GM06990 (cell line): ENCODE data around the gene ZNF19.

Experiments used
- DNase-seq: peaks from one replicate; pipeline ENCODE4 v3.0.0-alpha.2; 2011; ENCODE audit not compliant: insufficient read length; ENCODE audit errors: extremely low read depth
- H3K27me3 ChIP-seq: replicated peaks from 2 replicates; pipeline ENCODE4 v1.6.0; 2011; ENCODE audit warnings: low read length; ENCODE audit not compliant: control insufficient read depth, insufficient read depth
- H3K36me3 ChIP-seq: 2 replicates; pipeline ENCODE4 v1.5.1; 2011; ENCODE audit warnings: low read length; ENCODE audit not compliant: control insufficient read depth, insufficient read depth
- H3K4me3 ChIP-seq: replicated peaks from 2 replicates; pipeline ENCODE4 v1.5.1; 2011; ENCODE audit warnings: low read depth, mild to moderate bottlenecking, control low read depth, low read length
- TF ChIP-seq, protein P1 (sequence below): IDR thresholded peaks from 2 replicates; pipeline ENCODE4 v1.5.1; 2011; ENCODE audit warnings: low read length, control low read depth, mild to moderate bottlenecking, inconsistent platforms; ENCODE audit not compliant: insufficient read depth, poor library complexity, severe bottlenecking

ZNF19 gene

DNA sequence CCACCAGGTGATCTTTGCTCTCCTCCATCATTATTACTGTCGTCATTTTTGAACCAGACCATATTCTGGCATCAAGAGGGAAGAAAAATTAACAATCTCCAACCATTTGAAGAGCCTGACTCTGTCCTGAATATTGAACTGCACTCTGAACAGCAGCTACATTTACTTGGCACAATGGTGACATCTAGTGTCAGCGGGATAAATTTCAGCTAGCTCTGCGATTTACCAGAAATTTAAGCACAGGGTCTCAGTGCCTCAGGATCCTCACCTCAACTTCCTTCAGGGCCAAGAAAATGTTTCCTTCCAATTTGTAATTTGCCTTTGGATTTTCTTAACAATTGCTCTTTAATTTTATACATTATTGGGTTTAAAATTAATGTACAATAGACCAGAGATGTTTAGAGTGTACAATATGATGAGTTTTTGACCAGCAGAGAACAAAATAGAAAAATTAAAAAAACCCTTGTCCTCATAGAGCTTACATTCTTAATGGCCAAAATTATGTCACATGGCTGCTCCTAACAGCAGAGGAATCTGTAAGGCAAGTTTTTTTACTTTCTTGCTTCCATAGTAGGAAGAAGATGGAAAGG is 10.7 kb upstream of the ZNF19 start:
- peak; percentile 13 for DNase-seq
- no peaks in the 10 kb centered on the region for H3K36me3 ChIP-seq
- no peak overlapping the region for H3K4me3 ChIP-seq
- TF ChIP-seq, protein P1, sequence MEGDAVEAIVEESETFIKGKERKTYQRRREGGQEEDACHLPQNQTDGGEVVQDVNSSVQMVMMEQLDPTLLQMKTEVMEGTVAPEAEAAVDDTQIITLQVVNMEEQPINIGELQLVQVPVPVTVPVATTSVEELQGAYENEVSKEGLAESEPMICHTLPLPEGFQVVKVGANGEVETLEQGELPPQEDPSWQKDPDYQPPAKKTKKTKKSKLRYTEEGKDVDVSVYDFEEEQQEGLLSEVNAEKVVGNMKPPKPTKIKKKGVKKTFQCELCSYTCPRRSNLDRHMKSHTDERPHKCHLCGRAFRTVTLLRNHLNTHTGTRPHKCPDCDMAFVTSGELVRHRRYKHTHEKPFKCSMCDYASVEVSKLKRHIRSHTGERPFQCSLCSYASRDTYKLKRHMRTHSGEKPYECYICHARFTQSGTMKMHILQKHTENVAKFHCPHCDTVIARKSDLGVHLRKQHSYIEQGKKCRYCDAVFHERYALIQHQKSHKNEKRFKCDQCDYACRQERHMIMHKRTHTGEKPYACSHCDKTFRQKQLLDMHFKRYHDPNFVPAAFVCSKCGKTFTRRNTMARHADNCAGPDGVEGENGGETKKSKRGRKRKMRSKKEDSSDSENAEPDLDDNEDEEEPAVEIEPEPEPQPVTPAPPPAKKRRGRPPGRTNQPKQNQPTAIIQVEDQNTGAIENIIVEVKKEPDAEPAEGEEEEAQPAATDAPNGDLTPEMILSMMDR, result peak; percentile 63
- H3K27me3 ChIP-seq, result no peaks in the 10 kb centered on the region

DNA sequence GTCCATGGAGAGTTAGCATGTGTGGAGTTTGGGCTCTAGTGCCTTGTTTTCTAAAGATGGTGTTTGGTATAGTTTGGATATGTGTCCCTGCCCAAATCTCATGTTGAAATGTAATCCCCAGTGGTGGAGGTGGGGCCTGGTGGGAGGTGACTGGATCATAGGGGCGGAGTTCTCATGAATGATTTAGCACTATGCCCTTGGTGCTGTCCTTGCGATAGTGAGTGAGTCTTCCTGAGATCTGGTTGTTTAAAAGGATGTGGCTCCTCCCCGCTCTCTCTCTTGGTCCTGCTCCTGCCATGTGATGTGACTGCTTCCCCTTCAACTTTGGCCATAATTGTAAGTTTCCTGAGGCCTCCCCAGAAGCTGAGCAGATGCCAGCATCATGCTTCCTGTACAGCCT is 8.9 kb upstream of the ZNF19 start:
- H3K4me3 ChIP-seq, result no peak overlapping the region
- DNase-seq, result no peak
- no peaks in the 10 kb centered on the region for H3K27me3 ChIP-seq
- TF ChIP-seq, protein P1, result no peak
- no peaks in the 10 kb centered on the region for H3K36me3 ChIP-seq

DNA sequence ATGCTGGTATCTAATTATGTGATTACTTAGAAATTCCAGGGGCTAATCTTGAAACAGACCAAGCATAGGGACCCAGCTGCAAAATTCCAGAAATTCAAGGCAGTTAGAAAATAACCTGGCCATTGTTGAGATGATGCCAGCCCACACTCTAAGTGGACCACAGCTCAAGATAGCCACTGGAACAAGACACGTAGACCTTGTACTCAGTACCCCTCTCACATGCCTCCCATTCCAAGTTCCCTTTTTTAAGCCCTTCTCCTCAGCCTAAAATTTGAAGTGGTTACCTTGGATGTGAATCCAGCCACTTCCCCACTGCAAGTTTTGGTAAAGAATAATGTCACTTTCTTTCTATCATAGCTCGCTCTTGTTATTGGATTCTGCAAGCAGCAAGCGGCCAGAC is 4.1 kb upstream of the ZNF19 start:
- TF ChIP-seq, protein P1, result no peak
- no peaks in the 10 kb centered on the region for H3K36me3 ChIP-seq
- no peak for DNase-seq
- H3K27me3 ChIP-seq, result no peaks in the 10 kb centered on the region
- H3K4me3 ChIP-seq, result no peak overlapping the region

DNA sequence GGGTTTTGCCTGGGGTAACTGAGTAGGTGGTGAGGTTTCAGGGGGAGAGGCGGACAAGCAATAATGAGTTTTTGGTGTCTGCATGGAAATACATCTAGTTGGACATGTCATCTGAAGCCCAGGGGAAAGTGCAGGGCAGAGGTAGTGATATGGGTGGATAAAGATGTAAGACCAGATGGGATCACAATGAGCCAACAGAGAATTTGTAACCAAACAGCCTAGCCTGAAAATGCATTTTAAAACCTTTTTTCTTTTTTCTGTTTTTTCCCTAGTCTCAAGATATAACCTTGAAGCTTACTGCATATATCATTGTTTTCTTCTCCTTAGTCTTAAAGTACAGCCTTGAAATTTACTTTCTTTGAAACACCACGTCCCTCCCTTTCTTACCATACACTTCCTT is 3.7 kb upstream of the ZNF19 start:
- H3K4me3 ChIP-seq, result no peak overlapping the region
- DNase-seq, result no peak
- H3K36me3 ChIP-seq, result no peaks in the 10 kb centered on the region
- TF ChIP-seq, protein P1, result no peak
- no peaks in the 10 kb centered on the region for H3K27me3 ChIP-seq

DNA sequence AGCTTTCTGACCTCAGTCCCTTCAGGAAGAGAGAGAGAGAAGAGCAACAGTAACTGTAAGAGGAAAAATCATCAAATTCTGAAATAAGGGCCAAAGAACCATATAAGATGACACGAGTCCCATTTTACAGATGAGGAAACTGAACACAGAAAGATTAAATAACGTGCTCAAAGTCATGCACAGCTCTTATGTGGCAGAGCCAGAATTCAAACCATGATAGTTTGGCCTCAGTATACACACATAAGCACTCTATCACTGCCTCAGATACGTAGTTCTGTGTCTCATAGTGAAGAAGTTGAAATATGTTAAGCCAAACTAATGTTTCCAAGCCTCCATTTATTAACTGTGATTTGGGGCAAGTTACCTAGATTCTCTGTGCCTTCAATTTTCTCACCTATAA is 1.9 kb upstream of the ZNF19 start:
- TF ChIP-seq, protein P1, result no peak
- DNase-seq, result no peak
- Histone ChIP-seq H3K36me3 (no peaks in the 10 kb centered on the region), H3K4me3 (no peak overlapping the region), H3K27me3 (no peaks in the 10 kb centered on the region)

DNA sequence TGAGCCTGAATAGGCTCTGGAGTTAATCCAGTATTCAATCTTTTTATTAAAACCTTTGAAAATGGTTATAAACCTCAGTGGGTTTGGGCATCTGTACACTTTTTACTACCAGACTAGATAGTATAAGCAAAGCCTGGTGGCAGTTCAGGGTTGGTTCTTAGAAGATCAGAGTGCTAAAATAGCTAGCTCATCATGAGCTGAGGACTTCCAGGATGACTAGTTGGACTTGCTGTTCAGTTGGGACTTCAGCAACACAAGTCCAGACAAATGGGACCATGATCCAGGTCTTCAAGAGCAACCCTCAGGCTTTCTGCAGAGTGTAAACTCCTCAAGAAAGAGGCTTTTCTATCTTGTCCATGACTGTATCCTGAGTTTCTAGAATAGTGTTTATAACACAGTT is 1.2 kb upstream of the ZNF19 start:
- TF ChIP-seq, protein P1, result no peak
- DNase-seq, result no peak
- no peaks in the 10 kb centered on the region for H3K27me3 ChIP-seq
- no peak overlapping the region for H3K4me3 ChIP-seq
- no peaks in the 10 kb centered on the region for H3K36me3 ChIP-seq
